ENCODE measurements around the gene DUS3L. TPM values are rescaled to one million over a fixed set of nuclear protein-coding genes. Genes with fewer than 3 reads are reported as not detected.

DUS3L gene
- total and polyA plus RNA-seq, 2 donors (not counting 3 experiments of a cell fraction or from before 2014, with no cell fraction given), result 25.8 to 38.9 TPM

DNA sequence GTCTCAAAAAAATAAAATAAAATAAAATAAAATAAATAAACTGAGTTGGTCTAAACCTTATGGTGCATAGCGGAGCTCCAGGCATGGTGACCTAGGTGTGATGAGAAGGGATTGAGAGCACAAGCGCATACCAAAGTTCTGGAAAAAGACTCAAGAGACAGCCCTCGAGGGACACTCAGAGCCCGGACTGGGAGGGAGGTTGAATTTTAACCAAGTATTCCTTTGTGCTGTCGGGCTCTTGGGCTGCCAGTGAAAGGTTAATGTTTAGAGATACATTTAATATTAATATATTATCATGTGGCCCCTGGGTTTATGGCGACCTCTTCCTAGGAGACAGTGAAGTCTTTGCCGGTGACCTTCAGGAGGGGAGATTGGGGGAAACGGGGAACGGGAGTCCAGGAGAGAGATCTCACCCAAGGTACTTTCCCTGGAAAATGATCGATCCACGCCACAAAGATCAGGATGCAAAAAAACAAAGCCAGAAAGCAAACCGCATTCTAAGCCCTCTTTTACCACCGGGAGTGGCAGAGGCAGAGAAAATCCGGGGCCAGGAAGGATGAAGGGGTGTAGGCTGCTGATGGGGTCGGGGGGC, 46.9 kb upstream of the DUS3L start:
- no peak for FAIRE-seq

More for the DNA sequence above, 46.9 kb upstream of the DUS3L start:
- Histone ChIP-seq H3K79me2 (ENCODE audit: control insufficient read depth, insufficient read depth, low read length) (no peaks in the 10 kb centered on the region), H3K9ac (replicated peaks; ENCODE audit: extremely low read depth, insufficient read depth, low read length) (no peak overlapping the region), H4K20me1 (replicated peaks; ENCODE audit: control insufficient read depth, extremely low read depth, insufficient read depth, low read length) (no peaks in the 10 kb centered on the region), H2AFZ (ENCODE audit: low read depth, low read length) (no peak overlapping the region), H3K36me3 (ENCODE audit: control insufficient read depth in 2 of 2, extremely low read depth in 1 of 2, insufficient read depth in 2 of 2, low read length in 2 of 2) (no peaks in the 10 kb centered on the region), H3K4me3 (replicated peaks in 1 of 3; ENCODE audit: insufficient read depth in 1 of 3, low read depth in 1 of 3, low read length in 3 of 3) (no peak overlapping the region), H3K27me3 (ENCODE audit: control insufficient read depth in 2 of 2, insufficient read depth in 2 of 2, low read length in 2 of 2) (no peaks in the 10 kb centered on the region), H3K9me1 (replicated peaks; ENCODE audit: control insufficient read depth, extremely low read depth, insufficient read depth, low read length) (no peaks in the 10 kb centered on the region), H3K4me1 (ENCODE audit: control insufficient read depth, extremely low read depth, insufficient read depth, low read length) (no peaks in the 10 kb centered on the region), H3K27ac (ENCODE audit: insufficient read depth, low read depth, low read length) (no peak overlapping the region), H3K9me3 (replicated peaks; ENCODE audit: control insufficient read depth, insufficient read depth, low read length) (no peaks in the 10 kb centered on the region), H3K4me2 (ENCODE audit: insufficient read depth, low read length) (no peak overlapping the region)
- intact Hi-C loops (cut with micrococcal nuclease), result no loop called here
- CTCF ChIA-PET, result no interaction called here
- no TSS peak for BruUV-seq (replicated peaks)
- POLR2A ChIA-PET, result no interaction called here
- no peak for DNase-seq (ENCODE audit: low read depth, low spot score)
- dilution Hi-C loops (cut with MboI; ENCODE audit: extremely low pct_ligation_motif_present, low sequenced_read_pairs), result no loop called here
- TF ChIP-seq EZH2 (IDR thresholded peaks at IDR 0.05; ENCODE audit: borderline replicate concordance, low read depth, low read length, severe bottlenecking) (no peak), CTCF (IDR thresholded peaks at IDR 0.05; ENCODE audit: extremely low read depth in 1 of 2, insufficient read depth in 1 of 2, low read depth in 1 of 2, low read length in 2 of 2) (no peak), JUN (IDR thresholded peaks at IDR 0.05; ENCODE audit: borderline replicate concordance, insufficient read depth, insufficient read length, low read depth) (no peak), POLR2A (IDR thresholded peaks at IDR 0.05; ENCODE audit: low read depth, low read length) (no peak), POLR2AphosphoS5 (IDR thresholded peaks at IDR 0.05; ENCODE audit: insufficient read depth, low read depth, low read length) (no peak), FOS (IDR thresholded peaks at IDR 0.05; ENCODE audit: borderline replicate concordance, insufficient read depth, low read length) (no peak), MAX (IDR thresholded peaks at IDR 0.05; ENCODE audit: insufficient read depth, insufficient read length) (no peak)

Measured in endothelial cell of umbilical vein (primary cell).